HG02885 (cell line): ENCODE measurements around the gene ARID1B.

ENCODE experiments used
- ATAC-seq: cut with Tn5 transposase; IDR thresholded peaks from one replicate; pipeline ENCODE4 v1.9.1; 2021; ENCODE audit warnings: mild to moderate bottlenecking; ENCODE audit not compliant: unreplicated experiment, poor library complexity

Gene ARID1B

DNA sequence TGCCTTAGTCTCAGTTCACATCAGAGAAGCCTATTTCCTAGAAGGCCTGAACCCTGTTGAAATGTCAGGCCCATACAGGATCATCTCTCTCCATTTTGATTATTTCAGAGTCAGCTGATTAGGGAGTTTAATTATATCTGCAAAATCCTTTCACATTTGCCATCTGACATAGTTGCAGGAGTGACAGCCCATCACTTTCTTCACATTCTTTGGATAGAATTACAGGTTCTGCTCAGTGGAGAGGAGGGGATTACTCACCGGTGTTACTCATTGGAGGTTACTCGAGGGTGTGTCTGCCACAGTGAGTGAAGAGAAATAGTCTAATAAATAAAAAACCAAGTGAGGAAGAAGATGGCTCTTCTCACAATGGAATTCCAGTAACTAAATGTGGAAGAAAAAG, 329.3 kb downstream of the ARID1B start:
- no peak for ATAC-seq

- ATAC-seq = no peak
Observed at GRCh38 chr6:157107571-157107914, 330.4 kb downstream of the ARID1B start.

- ATAC-seq = no peak
Observed at GRCh38 chr6:157107915-157108651, 330.9 kb downstream of the ARID1B start.

GRCh38 chr6:157108923-157109322, 331.7 kb downstream of the ARID1B start:
- no peak for ATAC-seq

DNA sequence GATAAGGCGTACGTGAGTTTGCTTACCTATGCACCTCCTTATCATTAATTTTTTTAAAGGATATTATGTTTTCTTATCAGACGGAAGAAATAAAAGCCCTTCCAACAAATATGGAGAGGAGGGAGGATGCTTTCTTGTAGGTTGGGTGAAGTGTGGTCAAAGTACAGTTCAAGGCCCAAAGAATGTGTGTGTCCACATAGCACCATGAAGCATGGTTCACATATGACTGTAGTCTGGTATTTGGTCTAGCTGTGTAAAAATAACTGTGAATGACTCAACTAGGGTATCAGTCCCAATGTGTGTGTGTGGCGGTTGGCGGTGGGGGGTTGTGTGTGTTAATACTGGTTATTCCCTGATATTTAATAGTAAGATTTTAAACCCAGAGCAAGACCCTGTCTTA, 333.4 kb downstream of the ARID1B start:
- no peak for ATAC-seq

GRCh38 chr6:157113389-157113788, 336.2 kb downstream of the ARID1B start:
- ATAC-seq = no peak

DNA sequence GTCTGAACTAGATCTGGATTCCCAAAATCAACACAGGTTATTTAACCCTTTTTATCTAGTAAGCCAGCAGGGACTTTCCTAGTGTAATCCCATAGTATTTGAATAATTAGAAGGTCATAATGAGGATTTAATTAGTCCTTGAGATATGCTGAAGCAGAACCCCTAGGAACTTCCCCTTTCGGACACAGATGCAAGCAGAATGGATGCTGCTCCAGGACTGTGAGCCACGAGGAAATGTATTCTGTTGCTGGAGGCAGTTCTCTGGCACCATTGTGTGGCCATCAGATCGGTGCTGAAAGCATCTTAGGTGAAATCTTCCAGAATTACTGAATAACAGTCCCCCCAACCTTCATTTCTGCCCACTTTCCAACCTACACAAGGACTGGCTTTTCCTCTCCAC, 339.2 kb downstream of the ARID1B start:
- no peak for ATAC-seq

DNA sequence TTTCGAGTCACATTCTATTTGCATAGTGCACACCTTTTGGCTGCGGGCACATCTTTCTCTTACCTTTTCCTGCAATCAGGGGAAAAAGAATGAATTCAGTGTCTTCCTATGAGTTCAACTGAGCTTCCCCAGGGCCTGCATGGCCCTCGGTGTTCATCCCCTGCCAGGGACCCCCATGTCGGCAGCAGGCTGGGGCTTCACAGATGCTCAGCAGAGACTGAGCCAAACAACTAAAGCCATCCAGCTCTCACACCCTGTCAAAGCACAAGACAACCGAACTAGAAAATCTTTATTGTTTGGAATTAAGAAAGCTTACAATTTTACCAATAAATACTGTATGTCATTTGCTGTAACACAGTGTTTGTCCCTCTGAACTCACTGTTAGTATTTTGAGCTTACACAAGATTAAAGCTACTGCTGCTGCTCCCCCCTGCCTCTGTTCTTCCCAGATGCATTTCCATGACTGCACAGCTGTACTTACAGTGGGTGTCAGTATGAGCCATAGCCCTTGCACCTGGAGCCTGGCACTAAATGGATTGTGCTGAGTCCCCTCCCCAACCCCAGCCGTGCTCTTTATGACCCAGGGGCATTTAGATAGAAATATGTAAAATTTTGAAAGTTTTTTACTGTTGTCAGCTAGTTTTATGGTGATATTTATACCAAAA, 340.4 kb downstream of the ARID1B start:
- no peak for ATAC-seq

GRCh38 chr6:157119502-157120027, 342.4 kb downstream of the ARID1B start:
- no peak for ATAC-seq

- ATAC-seq = no peak
Observed at GRCh38 chr6:157120534-157121232, 343.5 kb downstream of the ARID1B start.

DNA sequence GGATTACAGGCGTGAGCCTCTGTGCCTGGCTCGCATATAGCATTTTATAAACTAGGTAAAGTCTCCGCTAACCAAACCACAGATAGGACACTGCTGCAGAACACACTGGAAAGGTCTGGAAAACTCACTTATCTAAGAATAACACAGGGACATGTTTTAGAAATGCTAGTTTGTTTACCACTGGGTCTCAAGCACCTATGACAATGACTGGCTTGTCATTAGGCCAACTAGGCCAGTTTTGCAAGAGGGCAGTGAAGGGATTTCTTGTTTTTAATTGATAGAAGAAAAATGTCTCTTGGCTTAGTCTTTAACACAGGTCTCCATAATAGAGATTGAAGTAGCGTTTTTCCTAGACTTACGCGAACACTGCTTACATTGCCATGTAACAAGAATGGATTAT, 344.7 kb downstream of the ARID1B start:
- no peak for ATAC-seq

DNA sequence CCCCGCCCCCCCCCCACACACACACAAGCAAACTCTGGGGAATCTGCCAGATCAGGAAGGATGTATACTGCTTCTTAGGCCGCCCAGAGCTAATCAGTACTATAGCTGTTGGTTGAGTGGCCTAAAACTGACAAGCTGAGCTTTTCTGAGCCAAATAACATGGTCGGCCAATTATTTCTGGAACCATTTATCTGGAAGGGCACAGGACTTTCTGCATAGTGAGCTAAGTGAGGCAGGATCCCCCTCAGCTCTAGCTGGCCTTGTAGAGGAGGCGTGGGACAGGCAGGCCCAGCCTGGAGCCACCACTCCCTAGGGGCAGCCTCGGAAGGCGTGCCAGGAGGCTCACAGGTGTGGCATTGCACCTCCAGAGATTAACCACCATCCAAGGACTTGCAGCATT, 346.1 kb downstream of the ARID1B start:
- ATAC-seq = no peak

GRCh38 chr6:157124485-157125254, 347.5 kb downstream of the ARID1B start:
- no peak for ATAC-seq

- no peak for ATAC-seq
Observed at GRCh38 chr6:157125531-157125930, 348.4 kb downstream of the ARID1B start.

- ATAC-seq = no peak
Observed at GRCh38 chr6:157126183-157127098, 349.3 kb downstream of the ARID1B start.

DNA sequence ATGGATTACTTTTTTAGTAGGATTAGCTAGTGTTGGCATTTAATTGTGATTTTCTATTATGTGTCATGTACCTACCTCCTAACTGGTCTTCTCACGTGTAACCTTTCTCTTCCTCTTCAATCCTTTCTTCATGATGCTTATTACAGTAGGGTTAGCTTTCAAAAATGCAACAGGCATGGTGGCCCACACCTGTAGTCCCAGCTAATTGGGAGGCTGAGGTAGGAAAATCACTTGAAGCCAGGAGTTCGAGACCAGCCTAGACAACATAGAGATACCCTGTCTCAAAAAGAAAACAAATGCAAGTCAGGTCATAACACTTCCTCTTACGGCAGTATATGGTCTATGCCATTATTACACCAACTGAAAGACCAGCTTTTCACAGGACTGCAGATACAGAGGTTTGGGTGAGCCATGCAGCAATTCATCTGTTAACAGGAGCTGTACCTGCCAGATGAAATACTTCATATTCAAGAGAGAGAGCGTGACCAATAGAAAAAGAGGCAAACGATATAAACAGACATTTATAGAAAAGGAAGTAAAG, 351.1 kb downstream of the ARID1B start:
- ATAC-seq = no peak

GRCh38 chr6:157131250-157131649, 354.1 kb downstream of the ARID1B start:
- no peak for ATAC-seq

GRCh38 chr6:157133856-157134255, 356.7 kb downstream of the ARID1B start:
- ATAC-seq = no peak

DNA sequence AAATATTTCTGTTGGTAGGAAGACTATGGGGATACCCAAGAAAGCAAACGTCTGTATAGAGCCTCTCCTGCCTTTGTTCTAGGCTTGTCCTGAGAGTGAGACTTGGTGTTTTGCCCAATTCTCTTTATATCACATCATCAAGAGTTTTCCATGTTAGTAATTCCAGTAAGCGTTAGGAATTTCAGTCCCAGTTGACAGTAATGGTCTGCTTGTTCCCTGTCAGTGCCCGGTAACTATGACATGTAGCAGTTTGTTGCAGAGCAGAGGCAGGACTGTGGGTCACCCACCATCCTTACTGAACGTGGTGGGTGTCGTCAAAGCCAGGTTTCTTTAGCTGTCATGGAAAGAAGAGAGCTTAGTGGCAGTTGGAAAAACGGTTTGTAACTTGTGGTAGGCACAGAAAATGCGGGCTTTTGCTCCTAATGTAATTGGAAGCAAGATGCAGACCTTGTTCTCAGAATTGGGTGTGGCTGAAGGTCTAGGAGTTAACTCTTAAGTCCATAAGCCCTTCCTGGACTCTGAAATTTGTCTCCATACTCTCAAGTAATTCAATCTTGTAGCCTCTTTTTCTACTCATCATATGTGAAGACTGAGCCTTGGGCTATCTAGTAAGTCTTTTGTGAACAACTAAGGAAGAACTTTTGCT, 357.3 kb downstream of the ARID1B start:
- ATAC-seq = no peak
